GM19324 (cell line): Measurements from ENCODE around the gene FLYWCH1.

Experiments used
- ATAC-seq: cut with Tn5 transposase; IDR thresholded peaks from one replicate; pipeline ENCODE4 v1.9.1; 2021; ENCODE audit warnings: mild to moderate bottlenecking, moderate library complexity; ENCODE audit not compliant: unreplicated experiment, low FRiP score

Gene FLYWCH1

DNA sequence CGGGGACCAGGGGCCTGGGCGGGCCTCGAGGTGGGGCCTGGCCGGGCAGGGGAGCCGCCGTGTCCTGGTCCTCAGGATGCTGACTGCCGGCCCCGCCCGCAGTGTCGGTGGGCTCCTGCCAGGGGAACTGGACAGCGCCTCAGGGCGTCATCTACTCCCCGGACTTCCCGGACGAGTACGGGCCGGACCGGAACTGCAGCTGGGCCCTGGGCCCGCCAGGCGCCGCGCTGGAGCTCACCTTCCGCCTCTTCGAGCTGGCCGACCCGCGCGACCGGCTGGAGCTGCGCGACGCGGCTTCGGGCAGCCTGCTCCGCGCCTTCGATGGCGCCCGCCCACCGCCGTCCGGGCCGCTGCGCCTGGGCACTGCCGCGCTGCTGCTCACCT is 55.1 kb downstream of the FLYWCH1 start:
- ATAC-seq: no peak

DNA sequence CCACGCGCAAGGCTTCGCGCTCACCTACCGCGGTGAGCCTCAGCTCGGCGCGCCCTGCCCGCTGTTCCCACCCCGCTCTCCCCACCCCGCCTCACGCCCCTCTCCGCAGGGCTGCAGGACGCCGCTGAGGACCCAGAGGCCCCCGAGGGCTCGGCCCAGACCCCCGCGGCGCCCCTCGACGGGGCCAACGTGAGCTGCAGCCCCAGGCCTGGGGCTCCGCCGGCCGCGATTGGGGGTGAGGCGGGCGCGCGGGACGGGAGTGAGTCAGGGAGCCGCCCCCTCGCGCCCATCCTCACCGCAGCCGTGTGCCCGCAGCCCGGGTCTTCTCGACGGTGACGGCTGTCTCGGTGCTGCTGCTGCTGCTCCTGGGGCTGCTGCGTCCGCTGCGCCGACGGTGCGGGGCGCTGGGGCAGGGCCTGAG is 55.5 kb downstream of the FLYWCH1 start:
- no peak for ATAC-seq

DNA sequence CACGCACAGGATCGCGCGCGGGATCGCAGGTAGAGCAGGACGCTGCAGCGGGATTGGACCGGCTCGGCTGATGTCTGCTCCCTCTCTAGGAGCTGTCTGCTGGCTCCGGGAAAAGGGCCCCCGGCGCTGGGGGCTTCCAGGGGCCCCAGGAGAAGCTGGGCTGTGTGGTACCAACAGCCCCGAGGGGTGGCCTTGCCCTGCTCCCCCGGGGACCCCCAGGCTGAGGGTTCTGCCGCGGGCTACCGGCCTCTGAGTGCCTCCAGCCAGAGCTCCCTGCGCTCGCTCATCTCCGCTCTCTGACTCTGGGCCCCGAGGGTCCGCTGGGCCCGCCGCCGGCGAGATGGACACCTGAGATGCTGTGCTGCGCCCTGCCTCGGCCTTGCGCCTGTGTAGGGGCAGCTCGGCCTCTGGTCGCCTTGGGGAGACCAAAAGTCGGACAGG is 56.0 kb downstream of the FLYWCH1 start:
- no peak for ATAC-seq

DNA sequence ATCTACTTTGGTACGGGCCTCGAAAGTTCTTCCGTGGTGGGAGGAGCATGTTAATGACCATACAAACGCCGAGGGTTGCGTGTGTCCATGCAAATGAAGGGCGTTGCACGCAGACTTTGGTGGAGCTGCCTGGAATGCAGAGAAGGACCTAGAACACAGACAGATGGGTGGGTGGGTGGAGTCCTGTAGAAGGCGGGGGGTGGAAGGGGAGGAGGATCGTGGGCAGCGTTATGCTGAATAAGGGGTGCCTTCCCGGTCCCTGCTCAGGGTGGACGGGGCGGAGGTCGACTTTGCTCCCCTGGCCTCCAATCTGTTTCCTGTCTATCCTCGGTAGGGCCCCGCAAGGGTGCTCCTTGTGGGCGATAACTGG is 56.6 kb downstream of the FLYWCH1 start:
- no peak for ATAC-seq

DNA sequence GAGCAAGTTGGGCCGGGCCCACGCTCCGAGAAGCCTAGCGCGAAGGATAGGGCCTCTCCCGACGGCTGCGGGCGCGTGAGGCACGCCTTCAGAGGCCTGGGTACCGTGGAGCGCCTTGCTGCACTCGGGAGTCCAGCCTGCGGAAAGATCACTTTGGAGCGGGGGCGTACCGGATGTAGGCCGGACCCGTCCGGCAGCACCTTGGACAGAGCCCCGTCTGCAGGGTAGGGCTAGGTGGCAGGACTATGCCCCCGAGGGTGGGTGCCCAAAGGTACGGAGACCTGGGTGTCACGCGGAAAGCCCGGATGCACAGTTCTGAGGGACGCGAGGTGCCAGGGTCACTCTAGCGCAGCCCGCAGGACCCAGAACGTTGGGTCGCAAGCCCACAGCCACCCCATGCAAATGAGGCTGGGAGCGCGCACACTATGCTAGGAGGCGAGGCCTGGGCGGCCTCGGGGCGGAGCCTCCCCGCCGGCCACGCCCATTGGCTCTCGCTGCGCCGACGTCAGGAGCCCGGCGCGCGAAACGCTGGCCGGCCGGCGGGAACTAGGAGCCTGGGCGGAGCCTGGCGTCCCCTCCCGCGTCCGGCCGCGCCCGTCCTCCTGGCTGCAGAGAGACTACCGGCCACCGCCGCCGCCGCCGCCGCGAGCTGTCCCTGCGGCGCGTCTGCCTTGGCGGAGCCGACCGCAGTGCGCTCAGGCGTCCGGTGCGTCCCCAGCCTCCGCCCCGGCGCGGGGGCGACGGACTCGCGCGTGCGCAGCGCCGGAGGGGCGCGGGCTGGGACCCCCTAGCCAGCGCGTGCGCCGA is 57.2 kb downstream of the FLYWCH1 start, which contains the start of gene PAQR4:
Gene PAQR4 (plus strand): TSS at position 611 of the 807 bp plus-strand sequence. CDS start 327 bp downstream, outside the sequence.
- ATAC-seq: peak; percentile 75

- peak; percentile 33 for ATAC-seq
Observed at GRCh38 chr16:2969545-2970521, 58.1 kb downstream of the FLYWCH1 start.

DNA sequence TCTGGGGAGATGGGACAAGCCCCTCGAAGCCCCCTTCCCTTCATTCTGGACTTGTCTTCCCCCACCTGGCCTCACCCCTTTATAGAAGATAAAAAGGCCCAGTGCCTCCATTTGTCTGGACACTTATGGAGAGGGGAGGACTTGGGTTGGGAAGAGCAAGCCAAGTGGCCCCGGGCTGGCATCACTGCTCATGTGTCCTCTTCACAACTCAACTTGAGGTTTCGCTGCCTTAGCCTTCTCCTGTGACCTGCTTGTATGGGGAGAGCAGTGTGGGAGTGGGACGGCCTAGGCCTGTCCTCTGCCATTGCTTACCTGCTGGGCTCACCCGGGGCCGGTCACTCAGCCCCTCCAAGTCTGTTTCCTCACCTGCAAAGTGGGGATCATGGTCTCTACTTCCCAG is 58.8 kb downstream of the FLYWCH1 start:
- no peak for ATAC-seq

GRCh38 chr16:2971134-2971984 is 59.6 kb downstream of the FLYWCH1 start:
- ATAC-seq: no peak

GRCh38 chr16:2971985-2972784 is 60.5 kb downstream of the FLYWCH1 start:
- ATAC-seq: no peak

GRCh38 chr16:2973093-2973492 is 61.4 kb downstream of the FLYWCH1 start:
- no peak for ATAC-seq

DNA sequence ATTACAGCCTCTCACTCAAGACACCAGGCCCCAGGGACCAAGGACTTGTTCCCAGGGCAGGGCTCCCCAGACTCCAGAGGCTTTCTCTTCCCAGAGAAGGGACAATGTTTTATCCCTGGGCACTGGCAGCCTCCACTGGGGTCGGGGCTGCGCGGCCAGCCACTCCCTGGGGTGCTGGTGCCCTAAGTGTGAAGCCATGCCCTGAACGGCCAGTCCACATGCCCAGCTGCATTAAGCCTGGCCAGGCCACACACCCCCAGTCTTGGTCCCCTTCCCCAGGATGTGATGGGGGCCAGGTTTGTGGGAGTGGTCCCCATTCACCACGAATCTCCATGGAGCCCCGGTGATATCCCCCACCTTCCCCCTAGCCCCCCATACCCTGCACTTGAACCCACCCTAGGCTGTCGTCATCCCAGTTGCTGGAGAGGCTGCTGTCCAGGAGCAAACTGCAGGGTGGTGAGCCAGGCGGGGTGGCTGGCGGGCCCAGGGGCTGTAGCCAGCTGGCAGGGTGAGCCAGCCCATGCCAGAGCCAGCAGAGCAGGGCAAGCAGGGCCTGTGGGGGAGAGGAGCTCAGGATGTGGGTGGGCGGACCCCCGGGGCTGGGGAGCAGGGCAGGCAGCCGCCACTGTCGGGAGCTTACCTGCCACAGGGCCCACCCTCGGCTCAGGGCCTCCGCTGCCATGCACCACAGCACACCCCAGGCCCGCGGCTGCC is 62.0 kb downstream of the FLYWCH1 start:
- ATAC-seq: no peak

- ATAC-seq: no peak
Observed at GRCh38 chr16:2974319-2975056, 62.8 kb downstream of the FLYWCH1 start.

- no peak for ATAC-seq
Observed at GRCh38 chr16:2975161-2975795, 63.5 kb downstream of the FLYWCH1 start.

GRCh38 chr16:2976201-2976600 is 64.5 kb downstream of the FLYWCH1 start:
- ATAC-seq: no peak

DNA sequence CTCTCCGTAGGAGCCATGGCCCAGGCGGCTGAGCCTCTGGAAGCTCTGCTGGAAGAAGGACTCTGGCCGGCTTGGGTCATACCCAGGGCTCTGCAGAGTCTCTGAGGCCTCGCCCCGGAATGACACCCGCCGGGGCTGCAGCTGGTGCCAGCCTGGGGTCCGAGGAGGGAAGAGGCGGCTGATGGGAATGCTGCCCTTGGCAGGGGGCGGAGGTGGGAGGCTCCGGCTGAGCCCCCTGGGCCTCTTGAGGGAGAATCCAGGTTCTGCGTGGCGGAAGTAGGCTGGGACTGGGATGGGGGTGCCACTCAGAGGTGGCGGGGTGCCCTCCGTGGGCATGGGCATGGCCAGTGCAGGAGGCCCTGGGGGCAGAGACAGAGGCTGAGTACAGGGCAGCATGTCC is 64.9 kb downstream of the FLYWCH1 start:
- ATAC-seq: no peak

DNA sequence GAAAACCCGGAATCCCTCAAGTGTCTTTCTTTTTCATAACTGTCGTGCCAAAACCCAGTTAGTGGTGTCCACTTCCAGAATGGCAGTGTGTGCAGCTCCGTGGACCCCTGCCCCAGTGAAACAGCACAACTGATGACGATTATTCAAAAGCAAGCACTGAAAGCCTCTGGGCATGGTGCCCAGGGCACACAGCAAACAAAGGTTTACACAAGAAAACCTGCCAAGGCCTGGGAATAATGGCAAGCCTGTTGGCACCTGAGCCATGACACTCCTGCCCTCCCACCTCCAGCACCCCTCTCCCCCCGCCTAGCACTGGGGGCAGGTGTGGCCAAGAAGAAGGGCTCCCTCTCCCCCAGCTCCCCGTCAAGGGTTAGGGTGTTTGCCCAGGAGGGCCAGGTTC is 65.7 kb downstream of the FLYWCH1 start:
- no peak for ATAC-seq

GRCh38 chr16:2979669-2980226 is 68.0 kb downstream of the FLYWCH1 start:
- ATAC-seq: peak; percentile 10
